Naive thymus-derived CD4-positive, alpha-beta T cell (primary cell): ENCODE data around the gene SVIL. TPM values are rescaled to one million over a fixed set of nuclear protein-coding genes. Genes with fewer than 3 reads are reported as not detected.
"Not testable (repeated sequence)": the region's sequence is repeated elsewhere in the genome, so short reads cannot be mapped to it uniquely, and the experiment has no call there.

ENCODE experiments used
- ATAC-seq: fragments of 150-1000 bp; cut with Tn5 transposase; 2 replicates; pipeline ENCODE4 v1.10.0; 2021; ENCODE audit warnings: mild to moderate bottlenecking, moderate library complexity
- CTCF ChIA-PET: fragments of 350-600 bp; sonication (Branson Sonifier 250); formaldehyde crosslinking; loops from one replicate; lab custom pipeline; 2021; ENCODE audit warnings: antibody characterized with exemption; lab: Charles Lee
- POLR2A ChIA-PET: fragments of 350-600 bp; sonication (Branson Sonifier 250); formaldehyde crosslinking; loops from one replicate; lab custom pipeline; 2021; ENCODE audit warnings: antibody characterized with exemption, inconsistent platforms; lab: Charles Lee
- DNase-seq, 9 donors: peaks; one replicate each; pipeline versions ENCODE4 v3.0.0 to v3.0.0-alpha.2; 2020 to 2022; ENCODE audit warnings: mixed read lengths in 1 of 9
- H3K27ac ChIP-seq: one replicate; pipeline ENCODE4 v1.7.0; 2013; ENCODE audit warnings: mild to moderate bottlenecking, low read depth, low read length, moderate library complexity
- H3K27me3 ChIP-seq, 2 donors: one replicate each; pipeline ENCODE4 v1.7.0; 2013; ENCODE audit warnings: low read length in 2 of 2, mild to moderate bottlenecking in 2 of 2, moderate library complexity in 2 of 2; ENCODE audit not compliant: control insufficient read depth in 2 of 2, insufficient read depth in 2 of 2
- H3K36me3 ChIP-seq, 3 experiments: 1 replicate in 2 of 3; 2 replicates in 1 of 3; pipeline ENCODE4 v1.7.0; 2013; ENCODE audit warnings: low read length in 3 of 3, mild to moderate bottlenecking in 3 of 3, moderate library complexity in 1 of 3; ENCODE audit not compliant: insufficient read depth in 3 of 3, control insufficient read depth in 2 of 3
- H3K4me1 ChIP-seq, 2 donors: one replicate each; pipeline ENCODE4 v1.7.0; 2013; ENCODE audit warnings: low read length in 2 of 2, mild to moderate bottlenecking in 2 of 2, moderate library complexity in 1 of 2; ENCODE audit not compliant: control insufficient read depth in 2 of 2, insufficient read depth in 2 of 2
- H3K4me3 ChIP-seq: 2 replicates; pipeline ENCODE4 v1.7.0; 2013; ENCODE audit warnings: mild to moderate bottlenecking, low read length
- H3K9me3 ChIP-seq, 3 experiments: 1 replicate in 2 of 3; 2 replicates in 1 of 3; pipeline ENCODE4 v1.7.0; 2013; ENCODE audit warnings: low read length in 3 of 3; ENCODE audit not compliant: control insufficient read depth in 2 of 3
- H3K27ac Mint-ChIP-seq, 9 donors: one replicate each; pipeline ENCODE4 v1.8.0; 2020 to 2022; ENCODE audit warnings: mixed read lengths in 9 of 9, mild to moderate bottlenecking in 8 of 9, moderate library complexity in 5 of 9, inconsistent platforms in 2 of 9
- H3K27me3 Mint-ChIP-seq, 5 donors: one replicate each; pipeline ENCODE4 v1.8.0; 2021 to 2022; ENCODE audit warnings: mixed read lengths in 5 of 5, mild to moderate bottlenecking in 1 of 5
- H3K36me3 Mint-ChIP-seq, 5 donors: one replicate each; pipeline ENCODE4 v1.8.0; 2020 to 2022; ENCODE audit warnings: mixed read lengths in 5 of 5, mild to moderate bottlenecking in 3 of 5, inconsistent platforms in 1 of 5
- H3K4me1 Mint-ChIP-seq, 7 donors: one replicate each; pipeline ENCODE4 v1.8.0; 2020 to 2022; ENCODE audit warnings: mixed read lengths in 7 of 7, mild to moderate bottlenecking in 3 of 7, inconsistent platforms in 1 of 7
- H3K4me3 Mint-ChIP-seq, 10 donors: one replicate each; pipeline ENCODE4 v1.8.0; 2020 to 2022; ENCODE audit warnings: mild to moderate bottlenecking in 10 of 10, mixed read lengths in 10 of 10, moderate library complexity in 6 of 10, inconsistent platforms in 2 of 10
- H3K9me3 Mint-ChIP-seq, 11 donors: one replicate each; pipeline ENCODE4 v1.8.0; 2020 to 2022; ENCODE audit warnings: mixed read lengths in 11 of 11, mild to moderate bottlenecking in 4 of 11, inconsistent platforms in 1 of 11, moderate library complexity in 1 of 11
- intact Hi-C, 2 donors: fragments of 100-400 bp; cut with micrococcal nuclease; formaldehyde crosslinking; loops; one replicate each; pipeline ENCODE4 v1.15.1; 2023
- polyA plus RNA-seq, 2 donors: library from polyadenylated mRNA; unstranded; fragments of 300-500 nt; fragmentation: Illumina TruSeq; gene quantifications; one replicate each; pipeline ENCODE4 v1.2.3, GENCODE V29; 2021
- total RNA-seq, 6 experiments: library from RNA in 5 of 6; stranded (reverse) in 5 of 6; gene quantifications; 1 replicate in 5 of 6; 2 replicates in 1 of 6; pipeline ENCODE4 v1.2.3 and lab custom pipeline; 2021 to 2026

Gene SVIL
- total and polyA plus RNA-seq, 7 experiments from 2014 or later = 8.7 to 48.9 (median 20.3) TPM

DNA sequence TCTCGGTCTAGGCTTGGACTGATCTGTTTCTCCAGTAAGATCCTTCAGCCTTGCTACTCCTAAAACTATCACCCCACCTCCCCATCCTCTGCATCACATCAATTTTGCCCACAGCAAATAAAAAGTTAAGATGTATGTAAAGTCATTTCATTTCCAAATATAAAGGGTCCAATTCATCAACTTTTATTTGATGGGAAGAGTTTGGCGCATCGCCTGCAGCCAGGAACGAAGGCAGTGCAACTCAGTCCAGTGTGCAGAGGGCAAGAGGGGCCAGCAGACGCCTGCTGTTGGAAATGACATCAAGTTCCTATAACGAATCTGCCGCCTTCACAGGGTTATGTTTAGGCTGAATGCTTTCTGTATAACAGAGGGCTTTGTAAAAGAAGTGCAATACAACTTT lies 97.0 kb downstream of the SVIL start:
- DNase-seq = no peak
- Mint-ChIP-seq H3K9me3 (no peaks in the 10 kb centered on the region), H3K4me1 (peaks cover 0 to 17% (median 6%) of the 10 kb centered on the region in 7 donors), H3K36me3 (peaks cover 0 to 49% (median 17%) of the 10 kb centered on the region in 5 donors), H3K4me3 (no peak overlapping the region), H3K27ac (no peak overlapping the region), H3K27me3 (no peaks in the 10 kb centered on the region)
- no peak overlapping the region for H3K4me3 ChIP-seq
- ChIA-PET CTCF (no interaction called here), POLR2A (no interaction called here)
- H3K27ac ChIP-seq = no peak overlapping the region
- no peaks in the 10 kb centered on the region for H3K27me3 ChIP-seq
- H3K9me3 ChIP-seq = no peaks in the 10 kb centered on the region
- no peaks in the 10 kb centered on the region for H3K4me1 ChIP-seq
- intact Hi-C loops = no loop called here
- H3K36me3 ChIP-seq = peaks cover 0 to 6% (median 0%) of the 10 kb centered on the region in 3 experiments
- no peak for ATAC-seq

DNA sequence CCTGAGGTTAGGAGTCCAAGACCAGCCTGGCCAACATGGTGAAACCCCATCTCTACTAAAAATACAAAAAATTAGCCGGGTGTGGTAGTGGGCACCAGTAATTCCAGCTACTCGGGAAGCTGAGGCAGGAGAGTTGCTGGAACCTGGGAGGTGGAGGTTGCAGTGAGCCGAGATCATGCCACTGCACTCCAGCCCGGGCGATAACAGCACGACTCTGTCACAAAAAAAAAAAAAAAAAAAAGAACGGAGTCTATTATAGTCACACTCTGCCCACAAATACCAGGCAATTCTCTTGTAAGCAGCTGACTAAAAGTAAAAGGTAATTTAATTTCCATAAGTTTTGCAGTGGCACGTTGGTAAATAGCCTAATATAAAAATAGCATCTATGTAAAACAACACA lies 98.1 kb downstream of the SVIL start:
- peaks cover 0 to 55% (median 17%) of the 10 kb centered on the region in 5 donors for H3K36me3 Mint-ChIP-seq
- H3K4me1 Mint-ChIP-seq = peaks cover 0 to 17% (median 6%) of the 10 kb centered on the region in 7 donors
- H3K9me3 Mint-ChIP-seq, H3K27ac Mint-ChIP-seq, H3K4me3 ChIP-seq, CTCF ChIA-PET, H3K4me3 Mint-ChIP-seq, H3K9me3 ChIP-seq, POLR2A ChIA-PET, H3K4me1 ChIP-seq, DNase-seq, H3K27me3 ChIP-seq, H3K27ac ChIP-seq, ATAC-seq, intact Hi-C loops, H3K27me3 Mint-ChIP-seq: not testable (repeated sequence)
- peaks cover 0 to 14% (median 0%) of the 10 kb centered on the region in 3 experiments for H3K36me3 ChIP-seq

DNA sequence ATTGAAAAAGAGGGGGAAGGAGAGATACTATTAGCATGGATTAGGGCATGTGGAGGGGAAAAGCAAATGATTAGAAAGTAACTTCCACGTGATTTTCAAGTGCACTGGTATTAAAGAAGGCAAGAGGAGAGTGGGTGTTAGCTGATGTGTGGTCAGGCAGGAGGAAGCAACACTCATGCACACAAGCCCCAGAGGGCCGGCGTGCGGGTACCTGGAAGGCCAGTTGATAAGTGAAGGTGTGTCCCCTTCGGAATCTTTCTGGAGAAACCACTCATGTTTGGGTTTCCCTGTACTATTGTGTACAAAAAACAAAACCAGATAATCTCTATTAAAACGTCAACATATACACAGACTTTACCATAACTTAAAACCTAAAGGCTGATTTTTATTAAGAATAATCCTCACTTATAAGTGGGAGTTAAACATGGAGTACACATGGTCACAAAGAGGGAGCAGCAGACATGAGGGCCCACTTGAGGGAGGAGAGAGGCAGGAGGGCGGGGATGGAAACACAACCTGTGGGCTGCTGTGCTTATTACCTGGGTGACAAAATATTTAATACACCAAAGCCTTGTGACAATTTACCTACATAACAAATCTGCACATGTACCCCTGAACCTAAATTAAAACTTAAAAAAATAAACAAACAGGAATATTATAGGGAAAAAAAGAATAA lies 98.9 kb downstream of the SVIL start:
- intact Hi-C loops = no loop called here
- no peaks in the 10 kb centered on the region for H3K27me3 ChIP-seq
- no peaks in the 10 kb centered on the region for H3K27me3 Mint-ChIP-seq
- peaks cover 0 to 17% (median 6%) of the 10 kb centered on the region in 7 donors for H3K4me1 Mint-ChIP-seq
- H3K36me3 Mint-ChIP-seq = peaks cover 0 to 54% (median 17%) of the 10 kb centered on the region in 5 donors
- no peak overlapping the region for H3K4me3 Mint-ChIP-seq
- H3K27ac Mint-ChIP-seq = peak overlapping the region in 2 of 9 donors; percentile 28 to 51
- H3K36me3 ChIP-seq = peaks cover 0 to 14% (median 0%) of the 10 kb centered on the region in 3 experiments
- ATAC-seq = no peak
- no peaks in the 10 kb centered on the region for H3K4me1 ChIP-seq
- H3K9me3 Mint-ChIP-seq = no peaks in the 10 kb centered on the region
- no peak for DNase-seq
- H3K4me3 ChIP-seq = no peak overlapping the region
- no peak overlapping the region for H3K27ac ChIP-seq
- CTCF ChIA-PET = no interaction called here
- no peaks in the 10 kb centered on the region for H3K9me3 ChIP-seq
- POLR2A ChIA-PET = no interaction called here

DNA sequence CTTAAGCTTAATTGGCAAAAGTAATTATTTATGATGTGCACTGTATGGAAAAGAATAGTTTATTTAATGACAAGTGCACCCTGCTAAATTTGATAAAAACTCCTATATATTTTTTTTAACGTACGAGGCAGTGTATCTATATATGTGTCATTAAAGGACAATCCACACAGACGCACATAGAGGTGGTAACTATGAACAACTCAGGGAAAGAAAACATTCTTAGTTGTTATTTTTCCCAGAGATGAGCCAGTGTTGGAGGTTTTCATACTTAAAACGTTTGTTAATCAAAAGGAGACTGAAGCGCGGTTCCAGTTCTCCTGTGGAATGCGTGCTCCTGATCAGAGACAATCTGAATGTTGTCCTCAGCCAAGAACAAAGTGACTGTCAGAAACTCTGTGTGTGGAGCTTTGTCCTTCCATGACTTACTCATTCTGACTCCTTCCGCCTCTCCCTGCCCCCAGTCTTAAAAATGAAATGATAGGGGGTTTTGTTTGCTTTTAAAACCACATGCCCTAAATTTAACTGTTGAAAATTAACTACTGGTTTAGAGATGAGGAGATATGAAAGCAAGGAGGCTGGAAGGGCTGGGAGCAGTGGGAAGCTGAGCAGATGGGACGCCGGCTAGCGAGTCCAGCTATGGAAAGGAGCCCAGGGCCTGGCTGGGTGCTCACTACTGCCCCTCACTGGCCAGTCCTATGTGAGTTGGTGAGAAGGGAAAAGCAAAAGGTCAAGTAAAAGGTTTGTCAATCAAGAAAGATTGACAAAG lies 99.6 kb downstream of the SVIL start:
- no peaks in the 10 kb centered on the region for H3K27me3 ChIP-seq
- ATAC-seq (no peak), DNase-seq (no peak)
- H3K4me1 Mint-ChIP-seq = peaks cover 0 to 17% (median 6%) of the 10 kb centered on the region in 7 donors
- ChIA-PET CTCF (no interaction called here), POLR2A (no interaction called here)
- no peaks in the 10 kb centered on the region for H3K4me1 ChIP-seq
- H3K27me3 Mint-ChIP-seq = no peaks in the 10 kb centered on the region
- H3K27ac Mint-ChIP-seq = peak overlapping the region in 3 of 9 donors; percentile 23 to 51 (median 28)
- no peaks in the 10 kb centered on the region for H3K9me3 Mint-ChIP-seq
- peaks cover 0 to 15% (median 0%) of the 10 kb centered on the region in 3 experiments for H3K36me3 ChIP-seq
- intact Hi-C loops = no loop called here
- H3K27ac ChIP-seq = no peak overlapping the region
- no peaks in the 10 kb centered on the region for H3K9me3 ChIP-seq
- H3K36me3 Mint-ChIP-seq = peaks cover 0 to 55% (median 17%) of the 10 kb centered on the region in 5 donors
- H3K4me3 Mint-ChIP-seq = no peak overlapping the region
- H3K4me3 ChIP-seq = no peak overlapping the region

DNA sequence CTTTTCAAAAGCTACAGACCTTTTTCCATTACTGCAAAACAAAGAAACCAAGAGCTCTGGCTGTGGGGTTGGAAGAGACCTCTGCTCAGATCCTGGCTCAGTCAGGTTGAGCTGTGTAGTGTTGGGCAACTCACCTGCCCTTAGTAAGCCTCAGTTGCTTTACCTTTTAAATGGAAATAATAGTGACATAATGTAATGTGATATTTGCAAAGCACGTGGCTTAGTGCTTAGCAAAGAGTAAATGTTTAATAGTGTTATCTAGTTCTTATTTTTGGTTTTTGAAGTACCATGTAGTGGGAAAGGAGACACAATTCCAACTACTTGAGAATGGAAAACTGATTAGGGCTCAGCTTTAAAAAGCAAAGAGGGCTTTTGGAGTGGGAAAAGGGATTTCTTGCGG lies 100.2 kb downstream of the SVIL start:
- Histone ChIP-seq H3K36me3 (peaks cover 0 to 21% (median 0%) of the 10 kb centered on the region in 3 experiments), H3K27ac (no peak overlapping the region), H3K4me3 (no peak overlapping the region), H3K4me1 (no peaks in the 10 kb centered on the region), H3K27me3 (no peaks in the 10 kb centered on the region), H3K9me3 (no peaks in the 10 kb centered on the region)
- peaks cover 0 to 13% (median 4%) of the 10 kb centered on the region in 7 donors for H3K4me1 Mint-ChIP-seq
- peak overlapping the region in 1 of 9 donors; percentile 23 for H3K27ac Mint-ChIP-seq
- peaks cover 0 to 55% (median 12%) of the 10 kb centered on the region in 5 donors for H3K36me3 Mint-ChIP-seq
- intact Hi-C loops = no loop called here
- H3K9me3 Mint-ChIP-seq = no peaks in the 10 kb centered on the region
- ChIA-PET POLR2A (no interaction called here), CTCF (no interaction called here)
- ATAC-seq = no peak
- no peak overlapping the region for H3K4me3 Mint-ChIP-seq
- no peaks in the 10 kb centered on the region for H3K27me3 Mint-ChIP-seq
- DNase-seq = no peak

DNA sequence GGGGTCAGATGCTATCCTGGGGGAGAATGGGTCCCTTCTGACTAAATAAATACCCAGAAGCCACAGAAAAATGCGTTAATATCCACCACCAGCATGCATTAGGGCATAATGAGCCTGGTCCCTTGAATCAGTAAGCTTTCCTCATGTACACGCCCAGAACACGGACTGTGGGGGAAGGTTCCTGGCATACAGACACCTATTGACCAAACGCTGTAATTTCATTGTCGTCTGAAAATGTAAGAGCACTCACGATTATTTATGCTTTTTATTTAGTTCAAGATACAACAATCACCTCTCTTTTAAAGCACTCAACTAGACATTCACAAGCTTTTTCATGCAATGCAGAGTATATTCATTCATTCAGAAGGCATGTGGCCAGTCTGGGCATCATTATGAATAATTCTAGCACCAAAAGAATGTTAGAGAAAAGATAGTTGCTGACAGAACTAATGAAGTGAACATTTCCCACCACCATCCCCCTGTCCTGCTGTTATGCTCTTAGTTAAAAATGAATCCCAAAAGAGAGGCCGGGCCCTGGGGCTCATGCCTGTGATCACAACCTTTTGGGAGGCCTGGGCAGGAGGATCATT lies 101.0 kb downstream of the SVIL start:
- H3K27ac ChIP-seq = no peak overlapping the region
- POLR2A ChIA-PET = no interaction called here
- Mint-ChIP-seq H3K27ac (no peak overlapping the region), H3K9me3 (no peaks in the 10 kb centered on the region), H3K36me3 (peaks cover 0 to 56% (median 13%) of the 10 kb centered on the region in 5 donors), H3K27me3 (no peaks in the 10 kb centered on the region), H3K4me3 (no peak overlapping the region), H3K4me1 (peaks cover 0 to 8% (median 4%) of the 10 kb centered on the region in 7 donors)
- no peak for ATAC-seq
- no peaks in the 10 kb centered on the region for H3K27me3 ChIP-seq
- no peaks in the 10 kb centered on the region for H3K9me3 ChIP-seq
- CTCF ChIA-PET = no interaction called here
- DNase-seq = no peak
- H3K4me3 ChIP-seq = no peak overlapping the region
- no peaks in the 10 kb centered on the region for H3K4me1 ChIP-seq
- intact Hi-C loops = no loop called here
- peaks cover 0 to 26% (median 0%) of the 10 kb centered on the region in 3 experiments for H3K36me3 ChIP-seq
